ENCODE data around the gene NYAP2. TPM values are rescaled to one million over a fixed set of nuclear protein-coding genes. Genes with fewer than 3 reads are reported as not detected.

Gene NYAP2
- total RNA-seq, 1 experiment from 2014 or later: not detected

DNA sequence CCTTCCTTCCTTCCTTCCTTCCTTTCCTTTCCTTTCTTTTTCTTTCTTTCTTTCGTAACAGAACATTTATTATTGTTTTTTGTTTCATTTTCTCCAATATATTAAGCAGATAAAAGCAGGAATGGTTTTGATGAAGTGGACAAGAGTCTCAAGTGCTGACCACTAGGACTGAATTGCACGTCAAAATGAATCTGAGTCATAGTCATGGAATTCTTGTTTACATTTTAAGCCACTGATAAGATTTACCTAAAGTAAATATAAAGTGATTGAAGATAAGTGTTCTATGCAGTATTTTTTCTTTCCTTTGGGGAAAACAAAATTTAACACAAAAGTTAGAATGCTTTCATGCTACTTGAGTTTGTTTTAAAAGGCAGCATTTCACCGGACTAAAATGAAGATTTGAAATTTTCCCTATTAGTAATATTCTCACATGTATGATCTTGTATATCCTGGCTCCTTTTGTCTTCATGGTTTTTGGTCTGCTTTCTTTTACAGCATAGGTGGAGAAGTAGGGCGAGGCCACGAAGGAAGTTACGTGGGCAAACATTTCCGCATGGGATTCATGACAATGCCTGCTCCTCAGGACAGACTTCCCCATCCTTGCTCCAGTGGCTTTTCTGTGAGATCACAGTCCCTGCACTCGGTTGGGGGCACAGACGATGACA lies 113.5 kb downstream of the NYAP2 start:
- DNase-seq (ENCODE audit: low read depth): peak; percentile 4
- in situ Hi-C loops (cut with HindIII; ENCODE audit: low pct_unique_long_range_greater_than_20kb, low sequenced_read_pairs): no loop called here

DNA sequence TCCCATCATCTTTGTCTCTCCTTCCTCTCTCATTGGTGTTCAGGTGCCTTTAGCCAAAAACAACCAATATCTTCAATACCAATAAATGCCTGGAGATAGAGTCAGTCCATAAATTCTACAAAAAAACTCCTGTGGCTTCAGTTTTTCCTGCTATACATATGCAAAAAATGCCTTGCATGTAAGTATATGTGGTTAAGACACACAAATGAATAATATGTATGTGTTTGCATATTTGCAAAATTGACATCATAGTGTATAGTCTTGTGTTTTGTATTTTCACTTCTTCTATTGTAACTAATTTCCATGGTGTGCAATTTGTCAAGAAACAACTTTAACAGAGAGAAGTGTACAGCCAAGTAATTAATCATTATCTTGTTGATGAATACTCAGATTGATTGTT lies 115.5 kb downstream of the NYAP2 start:
- no peak for DNase-seq (ENCODE audit: low read depth)
- in situ Hi-C loops (cut with HindIII; ENCODE audit: low pct_unique_long_range_greater_than_20kb, low sequenced_read_pairs): no loop called here

GRCh38 chr2:225526760-225527390 lies 127.4 kb downstream of the NYAP2 start:
- no peak for DNase-seq (ENCODE audit: low read depth)
- in situ Hi-C loops (cut with HindIII; ENCODE audit: low pct_unique_long_range_greater_than_20kb, low sequenced_read_pairs): no loop called here

DNA sequence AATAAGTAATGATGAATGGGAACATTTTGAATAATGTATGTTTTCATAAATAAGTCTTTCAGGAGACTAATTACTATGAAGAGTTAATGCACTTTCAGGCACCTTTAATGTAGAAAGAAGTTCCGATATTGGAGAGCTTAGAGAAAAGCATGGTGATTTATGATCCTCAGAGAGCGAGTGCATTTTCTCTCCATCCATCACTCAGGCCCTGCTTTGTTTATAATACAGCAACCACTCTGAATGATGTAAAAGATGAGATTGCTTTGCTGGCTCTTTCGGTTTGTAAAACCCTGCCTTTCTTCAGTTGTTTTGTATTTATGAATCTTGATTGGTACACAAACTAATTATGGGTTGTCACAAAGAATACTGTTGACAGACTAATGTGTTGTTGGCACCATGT lies 132.0 kb downstream of the NYAP2 start:
- in situ Hi-C loops (cut with HindIII; ENCODE audit: low pct_unique_long_range_greater_than_20kb, low sequenced_read_pairs): no loop called here
- no peak for DNase-seq (ENCODE audit: low read depth)

GRCh38 chr2:225532096-225532495 lies 132.6 kb downstream of the NYAP2 start:
- in situ Hi-C loops (cut with HindIII; ENCODE audit: low pct_unique_long_range_greater_than_20kb, low sequenced_read_pairs): no loop called here
- no peak for DNase-seq (ENCODE audit: low read depth)

- no peak for DNase-seq (ENCODE audit: low read depth)
- in situ Hi-C loops (cut with HindIII; ENCODE audit: low pct_unique_long_range_greater_than_20kb, low sequenced_read_pairs): no loop called here
Measured at GRCh38 chr2:225534037-225534436, 134.5 kb downstream of the NYAP2 start.

GRCh38 chr2:225534697-225535096 lies 135.2 kb downstream of the NYAP2 start:
- in situ Hi-C loops (cut with HindIII; ENCODE audit: low pct_unique_long_range_greater_than_20kb, low sequenced_read_pairs): no loop called here
- DNase-seq (ENCODE audit: low read depth): no peak

GRCh38 chr2:225536036-225536435 lies 136.5 kb downstream of the NYAP2 start:
- no peak for DNase-seq (ENCODE audit: low read depth)
- in situ Hi-C loops (cut with HindIII; ENCODE audit: low pct_unique_long_range_greater_than_20kb, low sequenced_read_pairs): no loop called here

DNA sequence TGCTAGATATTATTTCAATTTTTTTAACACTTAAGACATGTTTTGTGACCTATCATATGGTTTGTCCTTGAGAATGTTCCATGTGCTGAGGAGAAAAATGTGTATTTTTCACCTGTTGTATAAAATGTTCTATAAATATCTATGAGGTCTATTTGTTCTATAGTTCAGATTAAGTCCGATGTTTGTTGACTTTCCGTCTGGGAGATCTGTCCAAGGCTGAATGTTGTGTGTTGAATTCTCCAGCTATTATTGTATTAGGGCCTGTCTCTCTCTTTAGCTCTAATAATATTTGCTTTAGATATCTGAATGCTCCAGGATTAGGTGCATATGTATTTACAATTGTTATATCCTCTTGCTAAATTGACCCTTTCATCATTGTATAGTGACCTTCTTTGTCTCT lies 144.1 kb downstream of the NYAP2 start:
- in situ Hi-C loops (cut with HindIII; ENCODE audit: low pct_unique_long_range_greater_than_20kb, low sequenced_read_pairs): no loop called here
- DNase-seq (ENCODE audit: low read depth): no peak

- in situ Hi-C loops (cut with HindIII; ENCODE audit: low pct_unique_long_range_greater_than_20kb, low sequenced_read_pairs): no loop called here
Measured at GRCh38 chr2:225556461-225556860, 157.0 kb downstream of the NYAP2 start.

GRCh38 chr2:225558399-225559071 lies 159.0 kb downstream of the NYAP2 start:
- in situ Hi-C loops (cut with HindIII; ENCODE audit: low pct_unique_long_range_greater_than_20kb, low sequenced_read_pairs): no loop called here
- DNase-seq (ENCODE audit: low read depth): no peak

More at GRCh38 chr2:225556461-225556860, 157.0 kb downstream of the NYAP2 start:
- DNase-seq (ENCODE audit: low read depth): no peak

GRCh38 chr2:225559072-225559415 lies 159.5 kb downstream of the NYAP2 start:
- in situ Hi-C loops (cut with HindIII; ENCODE audit: low pct_unique_long_range_greater_than_20kb, low sequenced_read_pairs): no loop called here

GRCh38 chr2:225566798-225567197 lies 167.3 kb downstream of the NYAP2 start:
- in situ Hi-C loops (cut with HindIII; ENCODE audit: low pct_unique_long_range_greater_than_20kb, low sequenced_read_pairs): no loop called here
- no peak for DNase-seq (ENCODE audit: low read depth)

More at GRCh38 chr2:225559072-225559415, 159.5 kb downstream of the NYAP2 start:
- DNase-seq (ENCODE audit: low read depth): no peak

GRCh38 chr2:225569995-225570394 lies 170.5 kb downstream of the NYAP2 start:
- no peak for DNase-seq (ENCODE audit: low read depth)
- in situ Hi-C loops (cut with HindIII; ENCODE audit: low pct_unique_long_range_greater_than_20kb, low sequenced_read_pairs): no loop called here

GRCh38 chr2:225573603-225574002 lies 174.1 kb downstream of the NYAP2 start:
- in situ Hi-C loops (cut with HindIII; ENCODE audit: low pct_unique_long_range_greater_than_20kb, low sequenced_read_pairs): no loop called here
- DNase-seq (ENCODE audit: low read depth): no peak

- DNase-seq (ENCODE audit: low read depth): no peak
- in situ Hi-C loops (cut with HindIII; ENCODE audit: low pct_unique_long_range_greater_than_20kb, low sequenced_read_pairs): no loop called here
Measured at GRCh38 chr2:225574582-225575138, 175.2 kb downstream of the NYAP2 start.

GRCh38 chr2:225581135-225581534 lies 181.6 kb downstream of the NYAP2 start:
- no peak for DNase-seq (ENCODE audit: low read depth)
- in situ Hi-C loops (cut with HindIII; ENCODE audit: low pct_unique_long_range_greater_than_20kb, low sequenced_read_pairs): no loop called here

GRCh38 chr2:225581906-225582305 lies 182.4 kb downstream of the NYAP2 start:
- no peak for DNase-seq (ENCODE audit: low read depth)
- in situ Hi-C loops (cut with HindIII; ENCODE audit: low pct_unique_long_range_greater_than_20kb, low sequenced_read_pairs): no loop called here

DNA sequence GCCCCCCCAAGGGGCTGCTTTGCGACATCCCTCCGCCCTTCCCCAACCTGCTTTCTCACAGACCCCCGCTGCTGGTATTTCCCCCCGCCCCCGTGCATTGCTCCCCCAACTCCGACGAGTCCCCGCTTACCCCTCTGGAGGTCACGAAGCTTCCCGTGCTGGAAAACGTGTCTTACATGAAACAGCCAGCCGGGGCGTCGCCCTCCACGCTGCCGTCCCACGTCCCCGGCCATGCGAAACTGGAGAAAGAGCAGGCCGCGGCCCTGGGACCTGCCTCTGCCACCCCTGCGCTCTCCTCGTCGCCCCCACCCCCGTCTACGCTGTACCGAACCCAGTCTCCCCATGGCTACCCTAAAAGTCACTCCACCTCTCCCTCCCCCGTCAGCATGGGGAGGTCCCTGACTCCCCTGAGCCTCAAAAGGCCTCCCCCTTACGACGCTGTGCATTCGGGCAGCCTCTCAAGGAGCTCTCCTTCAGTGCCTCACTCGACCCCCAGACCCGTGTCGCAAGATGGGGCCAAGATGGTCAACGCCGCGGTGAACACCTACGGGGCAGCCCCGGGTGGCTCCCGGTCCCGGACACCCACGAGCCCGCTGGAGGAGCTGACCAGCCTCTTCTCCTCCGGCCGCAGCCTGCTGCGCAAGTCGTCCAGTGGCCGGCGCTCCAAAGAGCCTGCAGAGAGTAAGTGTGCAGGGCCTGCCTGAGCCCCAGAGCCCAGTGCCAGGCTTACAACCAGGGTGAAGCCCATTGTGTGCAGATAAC lies 183.0 kb downstream of the NYAP2 start:
- in situ Hi-C loops (cut with HindIII; ENCODE audit: low pct_unique_long_range_greater_than_20kb, low sequenced_read_pairs): no loop called here
- no peak for DNase-seq (ENCODE audit: low read depth)
